ENCODE results near the gene SLC66A1.
A peak's percentile ranks its signal among the peaks of the same experiment; 100 is the strongest.
"Not testable (repeated sequence)": the region's sequence is repeated elsewhere in the genome, so short reads cannot be mapped to it uniquely, and the experiment has no call there.

SLC66A1 gene

GRCh38 chr1:19300211-19300610 lies 11.9 kb upstream of the SLC66A1 start:
- peaks cover 0 to 3% (median 2%) of the 10 kb centered on the region in 5 donors for H3K9me3 ChIP-seq (ENCODE audit: control insufficient read depth in 5 of 5, low read length in 5 of 5)
- peaks cover 0 to 33% (median 28%) of the 10 kb centered on the region in 5 donors for H3K36me3 ChIP-seq (ENCODE audit: control insufficient read depth in 5 of 5, insufficient read depth in 5 of 5, low read length in 5 of 5)
- no peak overlapping the region for H3K4me3 ChIP-seq (ENCODE audit: low read depth in 1 of 5, low read length in 5 of 5)
- H3K27ac ChIP-seq (ENCODE audit: low read depth, low read length) = no peak overlapping the region
- no peak overlapping the region for H3K9ac ChIP-seq (ENCODE audit: low read length in 5 of 5)
- H3K4me1 ChIP-seq (ENCODE audit: control insufficient read depth in 5 of 5, insufficient read depth in 5 of 5, low read length in 5 of 5) = no peaks in the 10 kb centered on the region
- H3K27me3 ChIP-seq (ENCODE audit: control insufficient read depth in 5 of 5, insufficient read depth in 4 of 5, low read length in 5 of 5) = no peaks in the 10 kb centered on the region

- H3K9ac ChIP-seq (ENCODE audit: low read length in 5 of 5); H3K9me3 ChIP-seq (ENCODE audit: control insufficient read depth in 5 of 5, low read length in 5 of 5); H3K27me3 ChIP-seq (ENCODE audit: control insufficient read depth in 5 of 5, insufficient read depth in 4 of 5, low read length in 5 of 5); H3K27ac ChIP-seq (ENCODE audit: low read depth, low read length); H3K4me1 ChIP-seq (ENCODE audit: control insufficient read depth in 5 of 5, insufficient read depth in 5 of 5, low read length in 5 of 5); H3K4me3 ChIP-seq (ENCODE audit: low read depth in 1 of 5, low read length in 5 of 5): not testable (repeated sequence)
- H3K36me3 ChIP-seq (ENCODE audit: control insufficient read depth in 5 of 5, insufficient read depth in 5 of 5, low read length in 5 of 5) = peaks cover 4 to 64% (median 61%) of the 10 kb centered on the region in 5 donors
Measured at GRCh38 chr1:19304081-19304480, 8.0 kb upstream of the SLC66A1 start.

- Histone ChIP-seq H3K27me3 (ENCODE audit: control insufficient read depth in 5 of 5, insufficient read depth in 4 of 5, low read length in 5 of 5) (no peaks in the 10 kb centered on the region), H3K9me3 (ENCODE audit: control insufficient read depth in 5 of 5, low read length in 5 of 5) (no peaks in the 10 kb centered on the region), H3K4me3 (ENCODE audit: low read depth in 1 of 5, low read length in 5 of 5) (no peak overlapping the region), H3K4me1 (ENCODE audit: control insufficient read depth in 5 of 5, insufficient read depth in 5 of 5, low read length in 5 of 5) (peaks cover 6 to 22% (median 18%) of the 10 kb centered on the region in 5 donors), H3K36me3 (ENCODE audit: control insufficient read depth in 5 of 5, insufficient read depth in 5 of 5, low read length in 5 of 5) (peaks cover 4 to 64% (median 61%) of the 10 kb centered on the region in 5 donors), H3K27ac (ENCODE audit: low read depth, low read length) (no peak overlapping the region), H3K9ac (ENCODE audit: low read length in 5 of 5) (no peak overlapping the region)
Measured at GRCh38 chr1:19305880-19306279, 6.2 kb upstream of the SLC66A1 start.

GRCh38 chr1:19306941-19307340 lies 5.2 kb upstream of the SLC66A1 start:
- Histone ChIP-seq H3K27me3 (ENCODE audit: control insufficient read depth in 5 of 5, insufficient read depth in 4 of 5, low read length in 5 of 5) (no peaks in the 10 kb centered on the region), H3K36me3 (ENCODE audit: control insufficient read depth in 5 of 5, insufficient read depth in 5 of 5, low read length in 5 of 5) (peaks cover 4 to 63% (median 61%) of the 10 kb centered on the region in 5 donors)

GRCh38 chr1:19307794-19308508 lies 4.2 kb upstream of the SLC66A1 start:
- H3K27ac ChIP-seq (ENCODE audit: low read depth, low read length) = no peak overlapping the region
- no peaks in the 10 kb centered on the region for H3K27me3 ChIP-seq (ENCODE audit: control insufficient read depth in 5 of 5, insufficient read depth in 4 of 5, low read length in 5 of 5)
- peaks cover 4 to 56% (median 54%) of the 10 kb centered on the region in 5 donors for H3K36me3 ChIP-seq (ENCODE audit: control insufficient read depth in 5 of 5, insufficient read depth in 5 of 5, low read length in 5 of 5)
- no peak overlapping the region for H3K4me3 ChIP-seq (ENCODE audit: low read depth in 1 of 5, low read length in 5 of 5)
- no peaks in the 10 kb centered on the region for H3K9me3 ChIP-seq (ENCODE audit: control insufficient read depth in 5 of 5, low read length in 5 of 5)
- no peak overlapping the region for H3K9ac ChIP-seq (ENCODE audit: low read length in 5 of 5)
- peaks cover 11 to 37% (median 33%) of the 10 kb centered on the region in 5 donors for H3K4me1 ChIP-seq (ENCODE audit: control insufficient read depth in 5 of 5, insufficient read depth in 5 of 5, low read length in 5 of 5)

More at GRCh38 chr1:19306941-19307340, 5.2 kb upstream of the SLC66A1 start:
- Histone ChIP-seq H3K27ac (ENCODE audit: low read depth, low read length) (no peak overlapping the region), H3K4me1 (ENCODE audit: control insufficient read depth in 5 of 5, insufficient read depth in 5 of 5, low read length in 5 of 5) (peaks cover 10 to 31% (median 28%) of the 10 kb centered on the region in 5 donors), H3K9me3 (ENCODE audit: control insufficient read depth in 5 of 5, low read length in 5 of 5) (no peaks in the 10 kb centered on the region), H3K9ac (ENCODE audit: low read length in 5 of 5) (no peak overlapping the region), H3K4me3 (ENCODE audit: low read depth in 1 of 5, low read length in 5 of 5) (no peak overlapping the region)

GRCh38 chr1:19308509-19308907 lies 3.6 kb upstream of the SLC66A1 start:
- H3K27me3 ChIP-seq (ENCODE audit: control insufficient read depth in 5 of 5, insufficient read depth in 4 of 5, low read length in 5 of 5) = no peaks in the 10 kb centered on the region
- H3K9ac ChIP-seq (ENCODE audit: low read length in 5 of 5) = no peak overlapping the region

GRCh38 chr1:19309123-19309813 lies 2.9 kb upstream of the SLC66A1 start:
- H3K27me3 ChIP-seq (ENCODE audit: control insufficient read depth in 5 of 5, insufficient read depth in 4 of 5, low read length in 5 of 5) = no peaks in the 10 kb centered on the region
- no peaks in the 10 kb centered on the region for H3K9me3 ChIP-seq (ENCODE audit: control insufficient read depth in 5 of 5, low read length in 5 of 5)
- H3K9ac ChIP-seq (ENCODE audit: low read length in 5 of 5) = no peak overlapping the region
- peaks cover 4 to 46% (median 42%) of the 10 kb centered on the region in 5 donors for H3K36me3 ChIP-seq (ENCODE audit: control insufficient read depth in 5 of 5, insufficient read depth in 5 of 5, low read length in 5 of 5)
- H3K4me3 ChIP-seq (ENCODE audit: low read depth in 1 of 5, low read length in 5 of 5) = no peak overlapping the region
- peaks cover 13 to 49% (median 46%) of the 10 kb centered on the region in 5 donors for H3K4me1 ChIP-seq (ENCODE audit: control insufficient read depth in 5 of 5, insufficient read depth in 5 of 5, low read length in 5 of 5)
- H3K27ac ChIP-seq (ENCODE audit: low read depth, low read length) = no peak overlapping the region

More at GRCh38 chr1:19308509-19308907, 3.6 kb upstream of the SLC66A1 start:
- no peaks in the 10 kb centered on the region for H3K9me3 ChIP-seq (ENCODE audit: control insufficient read depth in 5 of 5, low read length in 5 of 5)
- peaks cover 13 to 43% (median 38%) of the 10 kb centered on the region in 5 donors for H3K4me1 ChIP-seq (ENCODE audit: control insufficient read depth in 5 of 5, insufficient read depth in 5 of 5, low read length in 5 of 5)
- no peak overlapping the region for H3K27ac ChIP-seq (ENCODE audit: low read depth, low read length)
- no peak overlapping the region for H3K4me3 ChIP-seq (ENCODE audit: low read depth in 1 of 5, low read length in 5 of 5)
- H3K36me3 ChIP-seq (ENCODE audit: control insufficient read depth in 5 of 5, insufficient read depth in 5 of 5, low read length in 5 of 5) = peaks cover 4 to 50% (median 48%) of the 10 kb centered on the region in 5 donors

- H3K4me3 ChIP-seq (ENCODE audit: low read depth in 1 of 5, low read length in 5 of 5) = no peak overlapping the region
- H3K9ac ChIP-seq (ENCODE audit: low read length in 5 of 5) = no peak overlapping the region
- no peaks in the 10 kb centered on the region for H3K27me3 ChIP-seq (ENCODE audit: control insufficient read depth in 5 of 5, insufficient read depth in 4 of 5, low read length in 5 of 5)
- H3K27ac ChIP-seq (ENCODE audit: low read depth, low read length) = no peak overlapping the region
- peaks cover 4 to 40% (median 34%) of the 10 kb centered on the region in 5 donors for H3K36me3 ChIP-seq (ENCODE audit: control insufficient read depth in 5 of 5, insufficient read depth in 5 of 5, low read length in 5 of 5)
- H3K9me3 ChIP-seq (ENCODE audit: control insufficient read depth in 5 of 5, low read length in 5 of 5) = no peaks in the 10 kb centered on the region
- H3K4me1 ChIP-seq (ENCODE audit: control insufficient read depth in 5 of 5, insufficient read depth in 5 of 5, low read length in 5 of 5) = peaks cover 13 to 53% (median 48%) of the 10 kb centered on the region in 5 donors
Measured at GRCh38 chr1:19310061-19310460, 2.1 kb upstream of the SLC66A1 start.

- Histone ChIP-seq H3K27ac (ENCODE audit: low read depth, low read length) (no peak overlapping the region), H3K27me3 (ENCODE audit: control insufficient read depth in 5 of 5, insufficient read depth in 4 of 5, low read length in 5 of 5) (no peaks in the 10 kb centered on the region), H3K9me3 (ENCODE audit: control insufficient read depth in 5 of 5, low read length in 5 of 5) (no peaks in the 10 kb centered on the region), H3K9ac (ENCODE audit: low read length in 5 of 5) (peak overlapping the region in 4 of 5 donors; percentile 70 to 89 (median 81)), H3K4me1 (ENCODE audit: control insufficient read depth in 5 of 5, insufficient read depth in 5 of 5, low read length in 5 of 5) (peaks cover 13 to 60% (median 54%) of the 10 kb centered on the region in 5 donors), H3K4me3 (ENCODE audit: low read depth in 1 of 5, low read length in 5 of 5) (peak overlapping the region; percentile 73 to 86 (median 82)), H3K36me3 (ENCODE audit: control insufficient read depth in 5 of 5, insufficient read depth in 5 of 5, low read length in 5 of 5) (peaks cover 4 to 34% (median 26%) of the 10 kb centered on the region in 5 donors)
Measured at GRCh38 chr1:19310720-19311502, 1.2 kb upstream of the SLC66A1 start.
